Measurements from ENCODE around the gene RRP1. TPM values are rescaled to one million over a fixed set of nuclear protein-coding genes. Genes with fewer than 3 reads are reported as not detected.

Gene RRP1
- total RNA-seq, 4 donors from 2014 or later = 19.0 to 25.2 (median 20.8) TPM

- Histone ChIP-seq H3K36me3 (peaks cover 0 to 91% of the 10 kb centered on the region in 2 donors), H3K27me3 (no peaks in the 10 kb centered on the region), H3K9me3 (no peaks in the 10 kb centered on the region), H3K4me1 (no peaks in the 10 kb centered on the region), H3K4me3 (no peak overlapping the region), H3K27ac (no peak overlapping the region)
- TF ChIP-seq POLR2AphosphoS5 (IDR thresholded peaks at IDR 0.05) (no peak), POLR2A (IDR thresholded peaks at IDR 0.05) (no peak), CTCF (IDR thresholded peaks at IDR 0.05) (no peak), EP300 (IDR thresholded peaks at IDR 0.05) (no peak)
- no peak for ATAC-seq
- 92 to 95% methylated on average over 4 to 10 of the region's 42 CpGs for WGBS, 2 donors (ENCODE audit: low coverage in 1 of 2)
Measured at GRCh38 chr21:43801006-43801783, 11.8 kb downstream of the RRP1 start.

- TF ChIP-seq POLR2AphosphoS5 (IDR thresholded peaks at IDR 0.05) = no peak
- no peak for TF ChIP-seq CTCF (IDR thresholded peaks at IDR 0.05)
- TF ChIP-seq EP300 (IDR thresholded peaks at IDR 0.05) = no peak
- TF ChIP-seq POLR2A (IDR thresholded peaks at IDR 0.05) = no peak
- Histone ChIP-seq H3K4me3 (no peak overlapping the region), H3K27ac (no peak overlapping the region), H3K9me3 (no peaks in the 10 kb centered on the region), H3K27me3 (no peaks in the 10 kb centered on the region), H3K36me3 (peaks cover 0 to 77% of the 10 kb centered on the region in 2 donors), H3K4me1 (no peaks in the 10 kb centered on the region)
- ATAC-seq = no peak
- 84 to 92% methylated on average over 2 to 8 of the region's 14 CpGs for WGBS, 2 donors (ENCODE audit: low coverage in 1 of 2)
Measured at GRCh38 chr21:43802713-43803313, 13.4 kb downstream of the RRP1 start.

- TF ChIP-seq EP300 (IDR thresholded peaks at IDR 0.05) = no peak
- no peak for TF ChIP-seq CTCF (IDR thresholded peaks at IDR 0.05)
- no peak for TF ChIP-seq POLR2A (IDR thresholded peaks at IDR 0.05)
- no peak for TF ChIP-seq POLR2AphosphoS5 (IDR thresholded peaks at IDR 0.05)
- H3K9me3 ChIP-seq = no peaks in the 10 kb centered on the region
- ATAC-seq = no peak
- no peak overlapping the region for H3K27ac ChIP-seq
- no peak overlapping the region for H3K4me3 ChIP-seq
- H3K36me3 ChIP-seq = peaks cover 0 to 68% of the 10 kb centered on the region in 2 donors
- WGBS, 2 donors (ENCODE audit: low coverage in 1 of 2) = 81% methylated on average over 12 of the region's 33 CpGs; no CpG with 5 or more reads in 1 of the 2 donors
- H3K27me3 ChIP-seq = no peaks in the 10 kb centered on the region
- no peaks in the 10 kb centered on the region for H3K4me1 ChIP-seq
Measured at GRCh38 chr21:43803558-43804300, 14.4 kb downstream of the RRP1 start.

GRCh38 chr21:43805275-43805800, 16.0 kb downstream of the RRP1 start:
- H3K36me3 ChIP-seq = peaks cover 0 to 57% of the 10 kb centered on the region in 2 donors
- H3K27me3 ChIP-seq = no peaks in the 10 kb centered on the region
- no peak for ATAC-seq
- no peak for TF ChIP-seq CTCF (IDR thresholded peaks at IDR 0.05)
- H3K4me3 ChIP-seq = no peak overlapping the region
- H3K9me3 ChIP-seq = no peaks in the 10 kb centered on the region
- H3K4me1 ChIP-seq = peaks cover 0 to under 1% (median 0%) of the 10 kb centered on the region in 3 donors
- WGBS, 2 donors (ENCODE audit: low coverage in 1 of 2) = 74 to 82% methylated on average over 10 to 12 of the region's 14 CpGs
- no peak overlapping the region for H3K27ac ChIP-seq
